Measurements from ENCODE around the gene DHX16.
"Not testable (repeated sequence)": the region's sequence is repeated elsewhere in the genome, so short reads cannot be mapped to it uniquely, and the experiment has no call there.

GRCh38 chr6:30666300-30666699 is 6.5 kb downstream of the DHX16 start:
- not testable (repeated sequence) for TF ChIP-seq EZH2 (IDR thresholded peaks at IDR 0.05; ENCODE audit: borderline replicate concordance, low read length); CTCF (IDR thresholded peaks at IDR 0.05; ENCODE audit: low read length)

All from OCI-LY1 (cell line).